Trophoblast cell (in vitro differentiated cells and primary cell): ENCODE measurements around the gene KLHL3.
"Not testable (repeated sequence)": the region's sequence is repeated elsewhere in the genome, so short reads cannot be mapped to it uniquely, and the experiment has no call there.

ENCODE experiments used
- DNase-seq, 2 donors: peaks; one replicate each; pipeline ENCODE4 v3.0.0-alpha.2; 2016
- H2AFZ ChIP-seq: 2 replicates; pipeline ENCODE4 v1.6.1; 2013; ENCODE audit warnings: low read length, moderate library complexity, mild to moderate bottlenecking; ENCODE audit not compliant: insufficient read depth, poor library complexity
- H2AK5ac ChIP-seq: 2 replicates; pipeline ENCODE4 v1.6.1; 2013; ENCODE audit warnings: mild to moderate bottlenecking, low read length
- H2BK120ac ChIP-seq: 2 replicates; pipeline ENCODE4 v1.6.1; 2013; ENCODE audit warnings: low read length, mild to moderate bottlenecking, moderate library complexity; ENCODE audit not compliant: insufficient read depth, poor library complexity
- H2BK12ac ChIP-seq: 2 replicates; pipeline ENCODE4 v1.6.1; 2013; ENCODE audit warnings: mild to moderate bottlenecking, low read length, moderate library complexity
- H2BK5ac ChIP-seq: 2 replicates; pipeline ENCODE4 v1.6.1; 2013; ENCODE audit warnings: low read length, low read depth, moderate library complexity, mild to moderate bottlenecking; ENCODE audit not compliant: poor library complexity
- H3K14ac ChIP-seq: 2 replicates; pipeline ENCODE4 v1.6.1; 2013; ENCODE audit warnings: mild to moderate bottlenecking, low read length
- H3K18ac ChIP-seq: 2 replicates; pipeline ENCODE4 v1.6.1; 2013; ENCODE audit warnings: mild to moderate bottlenecking, low read length
- H3K23ac ChIP-seq: 2 replicates; pipeline ENCODE4 v1.6.1; 2013; ENCODE audit warnings: low read length
- H3K27ac ChIP-seq: 2 replicates; pipeline ENCODE4 v1.5.1; 2013; ENCODE audit warnings: low read depth, mild to moderate bottlenecking, inconsistent platforms, low read length, moderate library complexity
- H3K27me3 ChIP-seq: 2 replicates; pipeline ENCODE4 v1.6.1; 2013; ENCODE audit warnings: inconsistent platforms, mild to moderate bottlenecking, low read length, moderate library complexity; ENCODE audit not compliant: insufficient read depth
- H3K36me3 ChIP-seq, 2 experiments: 1 replicate in 1 of 2; 2 replicates in 1 of 2; pipeline ENCODE4 v1.6.1; 2013; ENCODE audit warnings: low read length in 2 of 2, mild to moderate bottlenecking in 2 of 2, moderate library complexity in 1 of 2; ENCODE audit not compliant: insufficient read depth in 2 of 2, control insufficient read depth in 1 of 2
- H3K4ac ChIP-seq: 2 replicates; pipeline ENCODE4 v1.6.1; 2013; ENCODE audit warnings: low read depth, mild to moderate bottlenecking, low read length, moderate library complexity
- H3K4me1 ChIP-seq, 2 experiments: 1 replicate in 1 of 2; 2 replicates in 1 of 2; pipeline ENCODE4 v1.6.1; 2013; ENCODE audit warnings: low read length in 2 of 2, mild to moderate bottlenecking in 2 of 2, moderate library complexity in 1 of 2; ENCODE audit not compliant: insufficient read depth in 2 of 2, control insufficient read depth in 1 of 2
- H3K4me2 ChIP-seq: 2 replicates; pipeline ENCODE4 v1.6.1; 2013; ENCODE audit warnings: inconsistent platforms, mild to moderate bottlenecking, low read length, moderate library complexity
- H3K4me3 ChIP-seq: 2 replicates; pipeline ENCODE4 v1.5.1; 2013; ENCODE audit warnings: mild to moderate bottlenecking, low read depth, low read length, inconsistent platforms
- H3K79me1 ChIP-seq: one replicate; pipeline ENCODE4 v1.6.1; 2013; ENCODE audit warnings: low read length
- H3K79me2 ChIP-seq: 2 replicates; pipeline ENCODE4 v1.6.1; 2013; ENCODE audit warnings: low read length, mild to moderate bottlenecking; ENCODE audit not compliant: control insufficient read depth, insufficient read depth, poor library complexity
- H3K9ac ChIP-seq: 2 replicates; pipeline ENCODE4 v1.6.1; 2013; ENCODE audit warnings: mild to moderate bottlenecking, low read length
- H3K9me3 ChIP-seq: 2 replicates; pipeline ENCODE4 v1.6.1; 2013; ENCODE audit warnings: low read depth, mild to moderate bottlenecking, control low read depth, inconsistent platforms, low read length; ENCODE audit not compliant: insufficient read depth
- H4K12ac ChIP-seq: 2 replicates; pipeline ENCODE4 v1.6.1; 2013; ENCODE audit warnings: low read depth, mild to moderate bottlenecking, low read length, moderate library complexity
- H4K8ac ChIP-seq: 2 replicates; pipeline ENCODE4 v1.6.1; 2013; ENCODE audit warnings: low read depth, mild to moderate bottlenecking, low read length, moderate library complexity
- H4K91ac ChIP-seq: one replicate; pipeline ENCODE4 v1.6.1; 2013; ENCODE audit warnings: low read depth, mild to moderate bottlenecking, low read length, moderate library complexity
- WGBS: extraction: QIAGEN DNeasy Blood & Tissue Kit; methylation state at CpG from one replicate; pipeline ENCODE4 v1.1.7; 2013; ENCODE audit warnings: missing lambda C conversion rate; ENCODE audit not compliant: insufficient read length, insufficient coverage; ENCODE audit errors: extremely low coverage; 5-methylcytosine and 5-hydroxymethylcytosine counted together

KLHL3 gene

DNA sequence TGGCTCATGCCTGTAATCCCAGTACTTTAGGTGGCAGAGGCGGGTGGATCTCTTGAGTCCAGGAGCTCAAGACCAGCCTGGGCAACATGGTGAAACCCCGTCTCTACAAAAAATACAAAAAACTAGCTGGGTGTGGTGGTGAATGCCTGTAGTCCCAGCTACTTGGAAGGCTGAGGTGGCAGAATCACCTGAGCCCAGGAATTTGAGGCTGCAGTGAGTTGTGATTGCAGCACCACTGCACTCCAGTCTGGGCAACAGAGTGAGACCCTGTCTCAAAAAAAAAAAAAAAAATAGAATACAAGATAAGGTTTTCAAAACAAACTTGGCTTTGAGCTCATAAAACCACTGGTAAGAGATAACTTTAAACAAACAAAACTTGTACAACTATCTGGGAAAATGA lies 92.8 kb downstream of the KLHL3 start:
- H4K91ac ChIP-seq, H2AK5ac ChIP-seq, H2BK120ac ChIP-seq, H3K36me3 ChIP-seq, H3K9me3 ChIP-seq, H3K79me1 ChIP-seq, H3K27ac ChIP-seq, H2BK12ac ChIP-seq, H2BK5ac ChIP-seq, DNase-seq, H2AFZ ChIP-seq, H3K23ac ChIP-seq, H3K4ac ChIP-seq, H4K8ac ChIP-seq, H4K12ac ChIP-seq, H3K4me1 ChIP-seq, H3K4me2 ChIP-seq, H3K4me3 ChIP-seq, H3K9ac ChIP-seq, H3K79me2 ChIP-seq, H3K27me3 ChIP-seq, H3K14ac ChIP-seq, H3K18ac ChIP-seq: not testable (repeated sequence)
- no CpG with 5 or more reads among the region's 2 CpGs for WGBS

DNA sequence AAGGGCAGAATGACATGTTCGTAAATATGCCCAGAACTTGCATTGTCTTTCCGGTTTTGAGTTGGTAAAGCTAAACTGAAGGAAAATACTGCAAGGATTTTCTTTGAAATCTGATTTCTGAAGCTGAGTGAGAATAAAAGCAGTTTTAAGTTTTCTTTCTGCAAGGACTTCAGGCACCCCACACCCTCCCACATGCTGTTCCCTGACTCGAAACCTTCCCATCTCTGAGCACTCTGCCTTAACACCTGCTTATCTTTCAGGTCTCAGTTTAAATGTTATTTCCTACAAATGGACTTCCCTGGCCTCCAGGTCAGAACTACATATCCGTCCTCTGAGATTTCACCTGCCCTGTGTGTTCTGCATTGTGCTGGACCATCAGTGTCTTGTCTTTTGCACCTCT lies 93.8 kb downstream of the KLHL3 start:
- Histone ChIP-seq H4K12ac (no peak overlapping the region), H4K8ac (no peak overlapping the region), H3K18ac (no peak overlapping the region), H2BK5ac (no peak overlapping the region), H3K23ac (no peak overlapping the region), H2AK5ac (no peak overlapping the region), H3K4me1 (no peaks in the 10 kb centered on the region), H4K91ac (no peak overlapping the region), H3K79me1 (no peaks in the 10 kb centered on the region), H2BK12ac (no peak overlapping the region), H3K9me3 (no peaks in the 10 kb centered on the region), H2AFZ (no peak overlapping the region), H3K27ac (no peak overlapping the region), H3K27me3 (no peaks in the 10 kb centered on the region), H3K14ac (no peak overlapping the region), H2BK120ac (no peak overlapping the region), H3K36me3 (no peaks in the 10 kb centered on the region), H3K4ac (no peak overlapping the region), H3K4me3 (no peak overlapping the region), H3K9ac (no peak overlapping the region), H3K4me2 (no peak overlapping the region), H3K79me2 (no peaks in the 10 kb centered on the region)
- DNase-seq = no peak
- WGBS = no CpG with 5 or more reads among the region's 4 CpGs

DNA sequence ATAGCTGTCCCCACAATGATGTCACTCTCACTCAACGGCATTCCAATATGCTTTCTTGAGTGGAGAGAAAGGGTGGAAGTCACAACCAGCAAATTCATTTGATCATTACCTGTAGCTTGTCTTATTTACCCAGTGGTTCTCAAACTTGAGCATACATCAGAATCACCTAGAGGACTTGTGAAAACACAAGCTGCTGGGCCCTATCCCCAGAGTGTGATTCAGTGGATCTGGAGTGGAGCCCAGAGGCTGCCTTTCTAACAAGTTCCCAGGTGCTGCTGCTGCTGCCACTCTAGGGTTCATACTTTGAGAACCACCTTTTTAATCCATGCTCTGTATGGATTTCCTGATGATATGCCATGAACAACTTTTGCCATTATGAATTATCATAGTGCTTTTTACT lies 94.7 kb downstream of the KLHL3 start:
- Histone ChIP-seq H3K79me2 (no peaks in the 10 kb centered on the region), H4K91ac (no peak overlapping the region), H4K8ac (no peak overlapping the region), H3K4me2 (no peak overlapping the region), H4K12ac (no peak overlapping the region), H2AFZ (no peak overlapping the region), H3K4me3 (no peak overlapping the region), H3K18ac (no peak overlapping the region), H3K36me3 (no peaks in the 10 kb centered on the region), H3K23ac (no peak overlapping the region), H2AK5ac (no peak overlapping the region), H3K14ac (no peak overlapping the region), H2BK12ac (no peak overlapping the region), H3K4ac (no peak overlapping the region), H3K9me3 (no peaks in the 10 kb centered on the region), H3K79me1 (no peaks in the 10 kb centered on the region), H2BK5ac (no peak overlapping the region), H3K4me1 (no peaks in the 10 kb centered on the region), H2BK120ac (no peak overlapping the region), H3K27ac (no peak overlapping the region), H3K9ac (no peak overlapping the region), H3K27me3 (no peaks in the 10 kb centered on the region)
- no peak for DNase-seq
- WGBS = no CpG with 5 or more reads among the region's 1 CpG

DNA sequence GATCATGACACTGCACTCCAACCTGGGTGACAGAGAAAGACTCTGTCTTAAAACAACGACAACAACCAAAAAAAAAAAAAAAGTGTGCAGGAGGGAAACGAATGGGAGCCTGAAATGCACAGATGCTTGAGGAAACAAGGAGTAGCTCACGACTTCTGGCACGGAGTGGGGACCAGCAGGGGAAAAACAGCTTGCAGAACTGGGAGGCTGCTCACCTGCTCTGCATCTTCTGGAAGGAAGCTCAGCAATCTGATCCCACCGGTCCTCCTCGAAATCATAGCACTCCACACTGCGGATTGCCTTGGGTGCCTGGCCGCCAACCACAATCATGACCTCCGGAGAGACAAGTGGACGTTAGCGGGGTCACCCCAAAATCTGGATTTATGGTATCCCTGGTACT lies 96.2 kb downstream of the KLHL3 start:
- DNase-seq = no peak
- H3K9ac ChIP-seq = no peak overlapping the region
- H3K23ac ChIP-seq = no peak overlapping the region
- no peaks in the 10 kb centered on the region for H3K27me3 ChIP-seq
- H3K4me3 ChIP-seq = no peak overlapping the region
- H4K91ac ChIP-seq = no peak overlapping the region
- H3K18ac ChIP-seq = no peak overlapping the region
- WGBS = no CpG with 5 or more reads among the region's 11 CpGs
- no peak overlapping the region for H4K8ac ChIP-seq
- H3K4ac ChIP-seq = no peak overlapping the region
- H3K14ac ChIP-seq = no peak overlapping the region
- H3K9me3 ChIP-seq = no peaks in the 10 kb centered on the region
- no peaks in the 10 kb centered on the region for H3K79me1 ChIP-seq
- no peak overlapping the region for H2AFZ ChIP-seq
- no peak overlapping the region for H2BK5ac ChIP-seq
- no peak overlapping the region for H3K4me2 ChIP-seq
- H3K79me2 ChIP-seq = no peaks in the 10 kb centered on the region
- no peaks in the 10 kb centered on the region for H3K4me1 ChIP-seq
- no peak overlapping the region for H3K27ac ChIP-seq
- H2BK120ac ChIP-seq = no peak overlapping the region
- H2BK12ac ChIP-seq = no peak overlapping the region
- no peak overlapping the region for H4K12ac ChIP-seq
- H2AK5ac ChIP-seq = no peak overlapping the region
- no peaks in the 10 kb centered on the region for H3K36me3 ChIP-seq
